GM18867 (cell line): Measurements from ENCODE around the gene PDE2A.

ENCODE experiments used
- ATAC-seq: cut with Tn5 transposase; IDR thresholded peaks from one replicate; pipeline ENCODE4 v1.9.1; 2021; ENCODE audit warnings: mild to moderate bottlenecking, moderate library complexity; ENCODE audit not compliant: unreplicated experiment

Gene PDE2A

DNA sequence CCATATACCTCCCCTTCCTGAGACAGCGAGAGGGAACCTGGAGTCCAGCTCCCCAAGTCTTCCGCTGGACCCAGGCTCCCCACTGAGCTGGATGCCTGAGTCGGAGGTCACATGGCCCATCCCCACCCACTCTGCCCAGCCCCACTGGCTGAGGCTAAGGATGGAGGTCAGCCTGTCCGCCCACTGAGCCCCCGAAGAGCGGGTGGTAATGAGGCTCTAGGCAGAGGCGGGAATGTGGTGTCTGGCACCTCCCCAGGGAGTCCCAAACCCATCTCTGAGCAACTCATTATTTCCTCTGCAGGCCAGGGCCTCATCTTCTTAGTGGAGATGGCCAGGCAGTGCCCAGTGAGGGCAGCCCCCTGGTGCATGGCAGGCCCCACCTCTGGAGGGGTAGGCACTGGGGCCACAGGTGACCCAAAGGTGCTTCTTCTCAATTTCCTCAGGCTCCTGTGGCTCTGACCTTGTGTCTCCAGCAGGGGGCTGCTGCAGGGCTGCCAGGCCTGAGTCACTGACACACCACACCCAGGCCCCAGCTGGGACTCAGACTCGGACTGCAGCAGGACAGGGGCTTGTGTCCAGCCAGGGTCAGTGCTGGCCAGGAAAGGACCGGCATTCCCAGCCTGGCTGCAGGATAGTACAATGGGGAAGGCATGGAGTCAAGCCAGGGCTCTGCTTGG is 10.2 kb upstream of the PDE2A start:
- peak; percentile 64 for ATAC-seq

DNA sequence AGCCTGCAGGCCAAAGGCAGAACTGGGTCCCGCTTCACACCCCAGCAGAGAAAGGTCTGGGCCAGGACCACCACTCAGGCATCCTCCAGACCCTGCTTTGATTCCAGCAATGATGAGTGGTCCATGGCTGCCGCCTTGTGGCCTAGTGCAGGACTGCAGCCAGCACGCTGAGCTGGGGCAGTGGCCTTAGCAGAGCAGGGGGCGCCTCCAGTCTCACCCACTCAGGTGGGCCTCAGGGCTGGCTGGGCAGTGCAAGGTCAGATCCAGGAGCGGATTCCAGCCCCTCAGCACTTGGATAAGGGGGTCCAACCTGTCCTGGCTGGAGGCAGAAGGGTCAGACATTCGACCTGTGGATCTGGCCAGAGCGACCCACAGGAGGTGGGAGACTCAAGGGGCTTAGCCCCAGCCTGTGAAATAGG is 9.6 kb upstream of the PDE2A start:
- no peak for ATAC-seq

DNA sequence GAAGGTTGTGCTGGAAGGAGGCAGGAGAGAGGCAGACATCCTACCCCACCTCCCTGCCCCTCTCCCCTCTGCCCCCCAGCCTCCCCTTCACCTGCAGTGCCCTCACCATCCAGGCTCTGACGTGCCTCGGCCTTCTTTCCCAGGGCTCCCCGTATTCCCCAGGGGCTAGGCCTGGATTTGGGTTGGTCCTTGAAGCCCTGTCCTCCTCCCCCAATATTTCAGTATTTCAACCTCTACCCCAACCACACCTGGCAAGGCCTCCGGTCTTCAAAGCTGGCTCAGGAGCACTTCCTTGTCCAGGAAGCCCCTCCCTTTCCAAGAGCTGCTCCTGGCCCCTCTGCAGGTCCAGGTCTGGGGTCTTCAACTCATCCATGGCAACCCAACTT is 8.6 kb upstream of the PDE2A start:
- no peak for ATAC-seq

DNA sequence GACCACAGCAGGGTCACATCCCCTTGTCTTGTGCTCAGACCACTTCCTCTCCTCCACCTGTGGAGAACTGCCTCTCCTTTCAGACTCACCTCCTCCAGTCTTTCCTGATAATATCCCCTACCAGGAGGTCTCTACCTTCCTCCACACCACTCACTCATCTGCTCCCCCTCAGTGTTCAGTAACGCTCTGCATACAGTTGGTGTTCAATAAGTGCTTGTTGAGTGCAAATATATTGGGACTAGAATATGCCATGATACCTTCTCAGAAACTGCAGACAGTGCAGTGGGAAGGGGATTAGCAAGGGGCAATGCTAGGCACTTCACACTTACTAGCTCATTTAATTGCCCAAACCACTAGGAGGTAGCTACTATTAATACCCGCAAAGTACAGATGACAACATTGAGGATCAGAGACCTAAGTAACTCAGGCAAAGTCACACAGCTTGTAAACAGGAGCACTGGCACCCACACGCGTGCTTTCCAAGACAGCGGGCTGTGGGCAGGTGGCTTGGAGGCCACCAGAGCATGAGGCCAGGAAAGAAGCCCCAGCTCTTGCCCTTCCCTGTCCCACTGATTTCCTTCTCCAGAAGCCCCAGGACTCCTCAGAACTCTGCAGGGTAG is 8.1 kb upstream of the PDE2A start:
- ATAC-seq: no peak

DNA sequence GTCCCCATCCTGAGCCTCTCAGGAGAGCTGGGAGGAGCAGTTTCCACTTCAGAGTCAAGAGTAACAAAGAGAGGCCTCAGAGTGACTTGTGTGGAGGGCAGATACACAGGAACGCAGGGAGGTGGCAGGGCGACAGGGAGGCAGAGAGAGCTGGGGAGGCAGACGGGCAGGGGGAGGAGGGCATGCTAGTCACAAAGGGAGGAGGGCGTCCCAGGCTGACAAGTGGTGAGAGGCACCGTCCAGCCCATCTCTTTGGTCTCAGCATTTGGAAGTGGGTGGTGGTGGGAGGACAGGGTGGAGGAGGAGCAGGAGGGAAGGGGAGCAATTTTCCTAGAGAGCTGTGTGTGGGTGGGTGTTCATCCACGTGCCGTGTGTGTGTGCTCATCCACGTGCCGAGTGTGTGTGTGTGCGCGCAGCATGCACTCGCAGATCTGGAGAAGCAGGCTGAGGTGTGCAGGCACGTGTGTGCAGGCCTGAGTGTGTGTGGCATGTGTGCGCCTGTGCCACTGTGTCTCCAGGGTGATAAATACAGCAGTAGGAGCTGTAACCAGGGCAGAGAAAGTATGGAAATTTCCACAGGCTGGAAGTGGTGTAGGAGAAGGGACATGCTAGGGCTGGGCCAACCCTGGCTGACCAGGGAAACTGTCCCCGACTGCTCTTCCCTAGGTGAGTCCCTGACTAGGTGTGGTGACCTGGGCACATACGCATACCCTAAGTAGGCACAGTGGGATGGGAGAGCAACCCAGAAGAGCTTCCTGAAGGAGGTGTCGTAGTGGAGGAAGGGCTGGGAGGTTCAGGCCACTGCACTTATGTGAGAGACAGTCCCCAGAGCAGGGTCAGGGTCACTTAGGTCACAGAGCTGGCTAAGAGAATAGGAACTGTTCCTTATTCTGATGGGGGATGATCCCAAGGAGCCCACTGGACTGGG is 7.3 kb upstream of the PDE2A start:
- no peak for ATAC-seq

DNA sequence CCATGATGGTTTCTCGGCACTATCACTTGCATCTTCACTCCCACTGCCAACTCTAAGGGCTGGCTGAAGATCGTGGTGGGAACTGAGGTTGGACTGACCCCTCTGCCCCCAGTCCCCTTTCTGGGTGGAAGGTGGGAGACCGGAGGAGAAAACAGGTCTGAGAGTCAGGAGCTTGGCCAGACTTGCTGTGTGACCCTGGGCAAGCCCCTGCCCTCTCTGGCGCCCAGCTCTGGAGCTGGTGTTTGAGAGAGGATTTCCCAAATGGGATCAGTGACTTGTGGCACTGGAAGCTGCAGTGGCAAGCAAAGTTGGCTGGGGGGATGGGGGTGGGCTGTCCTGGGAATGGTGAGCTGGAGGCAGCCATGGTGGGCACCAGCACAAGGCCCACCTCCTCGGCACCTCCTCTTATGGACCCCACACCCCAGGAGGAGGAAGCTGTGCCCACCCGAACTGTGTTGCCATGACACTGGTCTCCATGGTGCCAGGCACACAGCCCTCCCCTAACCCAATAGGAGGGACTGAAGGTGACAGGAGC is 6.5 kb upstream of the PDE2A start:
- no peak for ATAC-seq

DNA sequence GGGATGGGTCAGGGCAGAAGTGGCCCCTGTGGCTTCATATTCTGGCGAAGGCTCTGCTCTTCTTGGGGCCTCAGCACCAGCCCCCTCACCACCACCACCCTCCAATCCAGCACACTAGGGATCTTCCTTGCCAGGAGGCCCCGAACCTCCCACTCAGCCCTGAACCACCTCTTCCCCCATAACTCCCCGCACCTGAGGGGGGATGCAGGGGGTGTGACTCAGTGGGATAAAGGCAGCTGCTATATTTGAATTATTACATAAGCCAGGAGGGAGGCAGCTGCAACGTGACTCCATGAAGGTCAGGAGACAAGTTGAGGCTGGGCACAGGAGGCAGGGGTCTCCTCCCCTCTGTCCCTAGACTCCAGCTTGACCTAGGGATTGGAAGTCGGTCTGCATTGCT is 5.6 kb upstream of the PDE2A start:
- no peak for ATAC-seq

DNA sequence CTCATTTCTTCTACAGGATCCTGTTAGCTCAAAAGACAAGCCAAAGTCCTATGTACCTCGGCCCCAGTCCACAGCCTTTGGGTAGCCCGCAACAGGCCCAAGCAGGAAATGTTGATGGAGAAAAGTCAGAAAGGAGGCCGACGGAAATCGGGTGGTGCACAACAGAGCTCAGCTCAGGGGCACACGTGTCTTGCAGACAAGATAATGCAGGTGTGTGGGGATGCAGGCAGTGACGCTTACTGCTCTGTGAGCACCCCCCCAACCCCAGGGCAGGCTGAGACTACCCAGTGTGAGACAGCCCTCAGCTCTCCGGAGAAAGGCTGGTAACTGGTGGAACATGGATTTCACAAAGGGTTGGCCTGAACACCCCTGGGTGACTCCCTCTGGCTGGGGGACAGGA is 4.3 kb upstream of the PDE2A start:
- no peak for ATAC-seq

DNA sequence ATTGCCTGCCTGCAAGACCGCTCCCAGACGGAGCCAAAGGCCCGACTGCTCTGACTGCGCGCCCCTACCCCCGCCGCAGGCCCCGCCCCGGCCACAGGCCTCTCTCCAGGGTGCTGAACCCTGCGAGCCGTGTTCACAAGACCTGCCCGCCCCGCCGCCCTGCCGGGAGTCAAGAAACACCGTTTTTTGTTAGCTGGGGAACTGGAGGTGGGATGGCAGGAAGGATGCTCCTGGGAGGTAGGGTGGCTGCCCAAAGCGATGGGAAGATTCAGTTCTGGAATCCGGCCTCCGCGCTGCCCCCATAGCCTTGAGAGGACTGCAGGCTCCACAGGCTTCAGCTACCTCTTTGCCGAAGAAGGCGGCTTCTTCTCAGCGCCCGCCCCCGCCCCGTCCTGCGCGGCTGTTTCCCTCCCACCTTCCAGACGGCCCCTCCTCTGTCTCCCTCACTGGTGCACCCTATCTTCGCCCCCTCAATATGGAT is 2.7 kb upstream of the PDE2A start:
- no peak for ATAC-seq

DNA sequence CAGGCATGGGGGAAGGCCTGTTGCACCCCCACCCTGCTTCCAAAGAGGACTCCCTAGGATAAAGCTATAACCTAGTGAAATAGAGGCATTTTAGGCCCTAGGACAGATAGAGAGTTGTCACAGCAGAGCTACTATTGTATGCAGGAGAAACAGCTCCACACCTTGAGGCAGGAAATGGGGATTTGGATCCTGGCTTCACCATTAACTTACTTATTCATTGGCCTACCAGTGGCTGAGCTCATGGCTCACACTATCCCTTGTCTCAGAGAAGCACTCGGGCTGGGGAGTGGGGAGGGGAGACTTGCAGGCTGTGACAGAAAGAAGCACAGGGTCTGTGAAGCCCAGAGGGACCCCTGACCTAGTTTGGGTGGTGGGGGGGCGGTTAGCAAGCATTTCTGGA is 999 bp upstream of the PDE2A start:
- no peak for ATAC-seq

DNA sequence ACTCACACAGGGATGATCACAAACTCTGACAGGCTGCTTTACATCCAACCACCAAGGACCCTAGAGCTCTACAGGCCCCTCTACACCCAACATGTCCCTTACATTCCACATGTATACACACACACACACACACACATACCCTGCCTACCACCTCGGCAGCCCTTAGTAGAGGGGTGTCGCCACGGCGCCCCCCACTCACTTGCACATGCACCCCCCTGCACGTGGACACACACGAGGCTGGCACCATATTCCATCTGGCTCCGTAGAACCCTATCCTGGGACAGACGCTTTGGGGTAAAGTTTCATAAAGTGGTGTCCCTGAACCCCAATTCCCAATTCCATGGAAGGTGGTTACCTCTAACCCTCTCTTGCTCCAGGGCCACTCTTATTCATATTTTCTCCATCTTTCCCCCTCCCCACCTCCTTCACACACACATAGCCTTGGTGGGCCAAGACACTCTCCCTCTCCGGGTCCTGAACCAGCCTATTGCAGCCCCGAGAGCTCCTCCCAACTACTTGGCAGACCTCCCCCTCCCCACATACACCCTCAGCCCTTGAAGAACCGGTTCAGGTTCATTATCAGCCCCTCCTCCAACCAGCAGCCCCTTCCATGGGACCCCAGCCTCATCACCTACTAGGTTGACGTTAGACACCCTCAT is 809 bp downstream of the PDE2A start:
- ATAC-seq: no peak

DNA sequence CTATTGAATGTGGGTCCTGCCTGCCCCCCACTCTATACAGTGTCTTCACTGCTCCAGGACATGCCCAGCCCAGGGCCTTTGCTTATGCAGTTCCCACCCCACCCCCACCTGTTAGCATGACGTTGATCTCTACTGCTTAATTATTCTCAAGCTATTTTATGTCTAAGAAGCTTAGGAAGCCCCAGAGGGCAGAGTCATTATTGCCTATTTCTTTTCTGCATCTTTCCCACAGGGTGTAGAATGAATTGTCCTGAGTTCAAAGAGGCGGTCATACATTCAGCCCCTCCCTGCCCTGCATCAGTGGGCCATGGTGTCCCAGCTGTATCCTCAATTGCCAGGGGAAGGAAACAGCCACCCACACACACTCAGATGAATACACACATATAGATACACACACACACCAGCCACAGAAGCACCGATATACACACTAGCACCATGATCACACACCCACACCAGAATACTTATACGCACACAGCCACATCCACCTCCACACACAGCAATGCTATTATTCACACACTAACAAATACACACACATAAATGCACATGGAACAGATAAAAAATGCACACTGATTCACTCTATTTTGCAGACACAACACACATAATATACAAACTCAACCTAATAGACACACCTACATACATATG is 1.5 kb downstream of the PDE2A start:
- no peak for ATAC-seq

DNA sequence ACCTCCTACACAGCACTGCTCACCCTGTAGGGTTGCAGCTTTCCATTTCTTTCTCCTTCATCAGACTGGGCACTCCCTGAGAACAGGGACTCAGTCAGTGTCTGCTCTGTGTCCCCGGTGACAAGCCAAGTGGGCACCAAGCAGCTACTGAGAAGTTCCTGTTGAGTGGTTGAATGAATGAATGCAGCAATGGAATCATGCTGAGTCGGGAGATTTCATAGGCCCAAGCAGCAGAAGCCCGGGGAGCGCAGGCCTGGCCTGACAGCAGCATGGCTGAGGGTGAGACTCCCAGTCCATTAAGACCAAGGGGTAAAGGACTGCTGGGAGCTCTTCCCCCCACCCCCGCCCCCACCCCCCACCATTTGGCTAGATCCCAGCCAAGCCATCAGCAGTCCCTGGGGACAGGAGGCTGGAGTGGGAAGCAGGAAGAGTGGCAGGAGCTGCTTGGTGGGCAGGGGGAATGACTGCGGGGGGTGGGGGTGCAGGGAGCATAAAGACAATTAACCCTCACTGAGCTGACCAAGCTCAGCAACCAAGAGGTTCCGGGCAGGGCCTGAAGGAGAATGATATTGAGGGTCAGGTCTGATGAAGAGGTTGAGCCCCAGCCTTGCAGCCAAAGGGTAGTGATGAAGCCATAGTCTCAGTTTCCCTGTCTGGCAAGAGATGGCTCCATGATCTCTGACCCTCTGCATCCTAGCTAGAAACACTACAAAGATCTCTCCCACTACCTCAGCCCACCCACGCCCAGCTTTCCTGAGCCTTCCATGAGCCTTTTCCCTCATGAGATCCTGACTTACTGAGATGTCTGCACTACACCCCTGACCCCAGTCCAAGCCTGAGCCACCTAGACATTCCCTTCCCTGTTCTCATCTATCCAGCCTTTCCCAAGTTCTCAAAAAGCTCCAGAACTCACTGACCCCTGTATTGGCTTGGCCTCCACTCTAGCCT is 2.8 kb downstream of the PDE2A start:
- no peak for ATAC-seq

DNA sequence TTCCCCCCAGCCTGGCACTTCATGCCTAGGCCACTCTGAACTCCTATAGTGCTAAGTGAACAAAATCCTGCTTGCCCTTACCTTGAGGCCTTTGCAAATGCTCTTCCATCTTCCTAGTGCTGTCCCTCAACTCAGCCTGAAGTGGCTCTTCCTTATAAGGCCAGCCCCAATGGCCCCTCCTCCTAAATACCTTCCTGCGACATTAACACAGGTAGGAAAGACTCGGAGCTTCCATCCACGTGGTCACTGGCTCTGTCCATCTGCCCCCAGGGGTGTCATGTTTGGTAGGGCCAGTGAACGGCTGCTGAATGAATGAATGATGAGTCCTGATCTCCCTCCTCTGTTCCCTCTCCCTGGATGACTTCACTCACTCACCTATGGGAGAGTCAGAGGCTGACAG is 4.2 kb downstream of the PDE2A start:
- ATAC-seq: no peak

DNA sequence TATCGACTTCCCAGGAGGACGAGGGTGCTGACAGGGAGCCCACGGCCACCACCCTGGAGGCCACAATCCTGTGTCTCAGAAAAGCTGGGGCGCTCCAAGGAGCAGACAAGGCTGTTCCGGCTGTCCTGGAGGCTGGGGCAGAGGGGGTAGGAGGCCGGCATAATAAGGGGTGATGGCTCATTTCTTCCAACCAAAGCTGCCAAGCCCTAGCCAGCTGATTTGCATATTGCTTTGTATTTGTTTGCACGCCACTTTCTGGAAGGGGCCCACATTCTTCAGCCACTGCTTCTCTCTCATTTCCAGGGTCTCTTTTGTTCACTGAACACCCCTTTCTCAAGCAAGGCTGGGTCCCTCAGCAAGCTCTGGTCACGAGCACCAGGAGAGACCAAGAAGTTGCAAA is 4.7 kb downstream of the PDE2A start:
- ATAC-seq: no peak

DNA sequence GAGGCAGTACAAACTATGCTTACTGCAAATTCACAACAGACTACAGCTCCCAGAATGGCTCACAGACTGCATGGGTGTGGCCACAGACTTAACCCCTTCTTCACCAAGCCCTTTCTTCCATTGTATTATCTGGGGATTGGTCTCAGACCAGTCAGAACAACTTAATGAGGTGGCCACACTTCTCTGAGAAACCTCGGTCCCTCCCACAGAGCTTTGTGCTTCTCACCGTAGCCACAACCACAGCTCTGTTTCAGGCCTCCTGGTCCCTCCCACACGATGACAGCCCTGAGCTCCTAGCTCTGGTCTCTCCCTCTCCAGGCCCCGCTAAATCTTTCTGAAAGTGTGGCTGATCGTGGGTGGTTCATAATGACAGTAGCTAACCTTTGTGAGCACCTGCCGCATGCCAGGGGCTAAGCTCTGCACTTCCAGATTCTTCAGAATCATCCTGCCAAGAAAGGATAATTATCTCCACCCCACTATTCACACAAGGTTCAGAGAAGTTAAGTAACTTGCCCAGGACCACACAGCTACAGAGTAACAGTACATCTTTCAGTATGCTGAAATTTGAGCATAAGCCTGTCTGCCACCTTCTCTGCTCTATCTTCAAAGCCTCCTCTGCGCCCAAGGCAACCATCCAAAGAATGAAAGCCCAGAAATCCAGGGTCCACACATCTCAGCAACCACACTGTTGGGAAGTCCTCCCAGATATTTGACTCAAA is 5.4 kb downstream of the PDE2A start:
- ATAC-seq: peak; percentile 92

DNA sequence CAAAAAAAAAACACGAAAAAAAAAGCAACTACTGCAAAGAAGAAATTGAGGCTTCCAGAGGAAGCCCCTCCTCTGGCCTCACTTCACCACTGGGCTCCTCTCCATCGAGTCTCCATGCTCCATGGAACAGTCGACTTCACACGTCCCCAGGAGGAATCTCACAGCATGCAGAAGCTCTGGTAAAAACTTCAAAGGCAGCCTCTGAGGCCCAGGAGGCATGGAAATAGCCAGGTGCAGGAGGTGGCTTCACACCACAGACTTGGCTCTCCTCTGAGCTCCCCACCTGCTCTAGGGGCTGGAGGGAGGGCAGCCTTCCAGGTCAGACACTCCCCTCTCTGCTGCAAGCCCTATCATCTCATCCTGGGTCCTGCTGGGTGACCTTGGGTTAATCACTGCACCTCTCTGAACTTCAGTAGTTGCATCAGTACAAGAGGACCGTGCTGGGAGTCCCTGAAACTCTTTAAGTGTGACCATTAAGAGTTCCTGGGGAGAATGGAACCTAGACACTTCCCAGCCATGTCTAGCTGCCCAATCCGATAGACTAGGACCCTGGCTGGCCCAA is 8.2 kb downstream of the PDE2A start:
- no peak for ATAC-seq

DNA sequence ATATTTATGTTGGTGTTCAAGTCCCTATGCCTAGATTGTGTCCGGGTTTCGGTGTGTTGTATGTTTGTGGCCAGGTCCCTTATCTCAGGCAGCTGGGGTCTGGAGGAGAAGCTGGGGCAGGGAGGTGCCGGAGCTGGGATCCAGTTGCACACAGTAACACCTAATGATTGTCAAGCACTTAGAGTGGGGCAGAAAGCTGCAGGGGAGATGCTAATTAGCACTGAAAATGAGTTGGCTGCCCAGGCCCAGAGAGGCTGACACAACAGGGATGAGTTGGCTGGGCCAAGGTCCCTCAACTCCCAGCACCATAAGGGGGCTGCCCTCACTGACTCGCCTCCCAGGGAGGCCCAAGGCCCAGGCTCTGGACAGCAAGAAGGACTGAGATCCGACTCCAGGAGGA is 12.2 kb downstream of the PDE2A start:
- ATAC-seq: no peak
